Thyroid gland (tissue), 4 donors: ENCODE data around the gene PTPN3. TPM values are rescaled to one million over a fixed set of nuclear protein-coding genes. Genes with fewer than 3 reads are reported as not detected.

Experiments used
- DNase-seq, 2 donors: peaks; one replicate each; pipeline ENCODE4 v3.0.0-alpha.2; 2019
- H3K27ac ChIP-seq, 3 donors: fragments of 200-600 bp; sonication (generic); 1 replicate in 2 of 3; 2 replicates in 1 of 3; pipeline ENCODE4 v1.5.1; 2016 to 2019; ENCODE audit warnings: mild to moderate bottlenecking in 1 of 3, moderate library complexity in 1 of 3
- H3K27me3 ChIP-seq: fragments of 200-600 bp; sonication (generic); one replicate; pipeline ENCODE4 v1.5.1; 2019
- H3K36me3 ChIP-seq, 2 donors: fragments of 200-600 bp; sonication (generic); one replicate each; pipeline ENCODE4 v1.5.1; 2016 to 2019
- H3K4me1 ChIP-seq, 2 donors: fragments of 200-600 bp; sonication (generic); one replicate each; pipeline ENCODE4 v1.5.1; 2017 to 2019
- H3K4me3 ChIP-seq, 3 donors: fragments of 200-600 bp; sonication (generic); replicated peaks in 1 of 3; 1 replicate in 2 of 3; 2 replicates in 1 of 3; pipeline ENCODE4 v1.5.1; 2016; ENCODE audit warnings: mild to moderate bottlenecking in 1 of 3
- H3K9me3 ChIP-seq: fragments of 200-600 bp; sonication (generic); one replicate; pipeline ENCODE4 v1.5.1; 2017
- CTCF ChIP-seq, 6 experiments: fragments of 200-600 bp in 3 of 6; fragments of 450-650 bp in 3 of 6; sonication (generic) in 3 of 6; IDR thresholded peaks; one replicate each; pipeline ENCODE4 v1.5.1; 2016 to 2019; ENCODE audit warnings: antibody characterized with exemption in 6 of 6, mild to moderate bottlenecking in 2 of 6, inconsistent platforms in 1 of 6, moderate library complexity in 1 of 6
- POLR2A ChIP-seq, 2 donors: fragments of 450-650 bp; IDR thresholded peaks; one replicate each; pipeline ENCODE4 v1.6.1; 2017; ENCODE audit warnings: antibody characterized with exemption in 2 of 2, mild to moderate bottlenecking in 2 of 2, moderate library complexity in 1 of 2
- WGBS, 2 donors: methylation state at CpG; one replicate each; pipeline ENCODE4 v1.1.5; 2017; 5-methylcytosine and 5-hydroxymethylcytosine counted together
- intact Hi-C: fragments of 100-400 bp; cut with DNase I; formaldehyde crosslinking; loops from one replicate; pipeline ENCODE4 v1.15.1; 2023
- total RNA-seq, 4 donors: library from RNA; depleted of rRNA; stranded (reverse); fragments of >200 nt; gene quantifications; one replicate each; pipeline ENCODE4 v1.2.3, GENCODE V29; 2016

PTPN3 gene
- total RNA-seq, 4 donors from 2014 or later = 18.6 to 22.0 (median 21.3) TPM

- Histone ChIP-seq H3K4me3 (no peak overlapping the region), H3K27me3 (no peaks in the 10 kb centered on the region), H3K27ac (peak overlapping the region; percentile 50 to 79 (median 73)), H3K9me3 (no peaks in the 10 kb centered on the region), H3K36me3 (no peaks in the 10 kb centered on the region), H3K4me1 (peaks cover 30 to 46% of the 10 kb centered on the region in 2 donors)
- TF ChIP-seq POLR2A (IDR thresholded peaks at IDR 0.05) (no peak), CTCF (IDR thresholded peaks at IDR 0.05) (no peak)
- intact Hi-C loops = no loop called here
- WGBS, 2 donors = 36 to 41% methylated on average over 7 of the region's 7 CpGs
- DNase-seq = peak; percentile 55 to 64
Measured at GRCh38 chr9:109473329-109473728, 24.8 kb downstream of the PTPN3 start.

DNA sequence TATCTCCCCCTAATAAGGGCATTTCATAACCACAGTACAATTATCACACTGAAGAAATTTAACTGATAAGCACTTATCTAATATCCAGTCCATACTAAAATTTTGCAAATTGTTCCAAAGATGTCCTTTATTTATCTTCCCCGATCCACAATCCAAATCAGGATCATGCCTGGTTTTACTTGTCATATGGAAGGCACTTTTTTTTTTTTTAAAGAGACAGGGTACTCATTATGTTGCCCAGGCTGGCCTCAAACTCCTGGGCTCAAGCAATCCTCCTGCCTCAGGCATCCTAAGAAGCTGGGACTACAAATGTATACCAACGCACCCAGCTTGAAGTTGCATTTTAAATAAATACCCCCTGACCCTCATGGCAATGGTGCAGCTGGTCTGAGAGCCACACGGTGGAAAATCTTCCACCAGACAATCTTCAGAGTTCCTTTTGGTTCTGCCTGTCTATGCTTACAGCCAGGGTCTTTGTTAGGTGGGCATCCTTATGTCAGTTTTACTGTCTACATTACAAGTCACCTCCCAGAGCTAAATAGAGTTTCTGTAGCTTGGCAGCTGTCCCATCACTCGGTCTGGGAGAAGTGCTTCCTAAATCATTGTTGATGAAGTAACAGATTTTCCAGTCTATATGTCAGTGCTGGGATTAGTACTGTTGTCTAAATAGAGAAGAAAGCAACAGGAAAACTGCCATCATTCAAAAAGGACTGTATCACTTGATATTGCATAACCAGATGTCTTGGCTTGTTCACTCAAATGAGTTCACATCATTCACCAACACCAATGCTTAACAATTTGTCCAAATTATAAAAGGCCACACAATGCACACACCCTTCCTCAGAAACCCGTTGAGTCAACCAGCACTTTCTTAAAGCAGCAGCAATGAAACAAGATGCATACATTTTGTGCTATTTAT is 26.4 kb downstream of the PTPN3 start:
- H3K36me3 ChIP-seq = no peaks in the 10 kb centered on the region
- no peaks in the 10 kb centered on the region for H3K27me3 ChIP-seq
- no peaks in the 10 kb centered on the region for H3K9me3 ChIP-seq
- WGBS, 2 donors = 59 to 72% methylated on average over 5 of the region's 5 CpGs
- TF ChIP-seq CTCF (IDR thresholded peaks at IDR 0.05) = no peak
- no peak for TF ChIP-seq POLR2A (IDR thresholded peaks at IDR 0.05)
- peaks cover 17 to 30% of the 10 kb centered on the region in 2 donors for H3K4me1 ChIP-seq
- no peak overlapping the region for H3K4me3 ChIP-seq
- intact Hi-C loops = no loop called here
- peak overlapping the region in 1 of 3 donors; percentile 32 for H3K27ac ChIP-seq
- DNase-seq = no peak

GRCh38 chr9:109469646-109470358 is 28.3 kb downstream of the PTPN3 start:
- TF ChIP-seq CTCF (IDR thresholded peaks at IDR 0.05) = peak; percentile 45 to 92 (median 87)
- no peak for TF ChIP-seq POLR2A (IDR thresholded peaks at IDR 0.05)
- intact Hi-C loops = no loop called here
- no peaks in the 10 kb centered on the region for H3K9me3 ChIP-seq
- H3K4me1 ChIP-seq = peaks cover 16% of the 10 kb centered on the region in 2 donors
- 44% methylated on average over 13 of the region's 13 CpGs for WGBS, 2 donors
- H3K36me3 ChIP-seq = no peaks in the 10 kb centered on the region
- no peak overlapping the region for H3K4me3 ChIP-seq
- H3K27ac ChIP-seq = no peak overlapping the region
- DNase-seq = peak; percentile 80 to 82
- no peaks in the 10 kb centered on the region for H3K27me3 ChIP-seq

- 72 to 88% methylated on average over 5 of the region's 5 CpGs for WGBS, 2 donors
- Histone ChIP-seq H3K9me3 (no peaks in the 10 kb centered on the region), H3K4me3 (no peak overlapping the region), H3K27ac (no peak overlapping the region), H3K27me3 (no peaks in the 10 kb centered on the region), H3K36me3 (no peaks in the 10 kb centered on the region), H3K4me1 (peaks cover 9 to 10% of the 10 kb centered on the region in 2 donors)
- TF ChIP-seq CTCF (IDR thresholded peaks at IDR 0.05) (no peak), POLR2A (IDR thresholded peaks at IDR 0.05) (no peak)
- DNase-seq = no peak
- intact Hi-C loops = no loop called here
Measured at GRCh38 chr9:109468927-109469326, 29.2 kb downstream of the PTPN3 start.
